ENCODE data around the gene SLC7A14. TPM values are rescaled to one million over a fixed set of nuclear protein-coding genes. Genes with fewer than 3 reads are reported as not detected.

Gene SLC7A14
- total RNA-seq, 1 donor from 2014 or later = not detected

DNA sequence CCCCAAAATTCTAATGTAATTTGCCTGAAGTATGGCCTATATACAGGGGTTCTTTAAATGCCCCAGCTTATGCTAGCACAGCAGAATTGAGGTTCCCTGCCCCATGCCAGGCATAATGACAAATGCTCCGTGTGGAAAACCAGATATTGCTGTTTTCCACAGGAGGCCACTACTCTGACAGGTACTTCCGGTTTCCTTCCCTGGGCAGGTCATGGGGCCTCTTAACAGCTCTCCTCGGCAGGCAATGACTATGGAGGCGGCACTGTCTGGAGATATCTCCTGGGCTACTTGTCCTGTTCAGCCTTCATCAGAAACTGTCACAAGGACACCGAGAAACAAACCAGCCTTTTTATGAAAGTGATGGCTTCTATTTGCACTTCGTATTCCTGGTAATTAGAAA is 54.8 kb downstream of the SLC7A14 start:
- ChIA-PET CTCF (no interaction called here), POLR2A (no interaction called here)
- no peak overlapping the region for H3K4me3 Mint-ChIP-seq
- H3K9me3 Mint-ChIP-seq = no peaks in the 10 kb centered on the region
- TF ChIP-seq, protein P1, sequence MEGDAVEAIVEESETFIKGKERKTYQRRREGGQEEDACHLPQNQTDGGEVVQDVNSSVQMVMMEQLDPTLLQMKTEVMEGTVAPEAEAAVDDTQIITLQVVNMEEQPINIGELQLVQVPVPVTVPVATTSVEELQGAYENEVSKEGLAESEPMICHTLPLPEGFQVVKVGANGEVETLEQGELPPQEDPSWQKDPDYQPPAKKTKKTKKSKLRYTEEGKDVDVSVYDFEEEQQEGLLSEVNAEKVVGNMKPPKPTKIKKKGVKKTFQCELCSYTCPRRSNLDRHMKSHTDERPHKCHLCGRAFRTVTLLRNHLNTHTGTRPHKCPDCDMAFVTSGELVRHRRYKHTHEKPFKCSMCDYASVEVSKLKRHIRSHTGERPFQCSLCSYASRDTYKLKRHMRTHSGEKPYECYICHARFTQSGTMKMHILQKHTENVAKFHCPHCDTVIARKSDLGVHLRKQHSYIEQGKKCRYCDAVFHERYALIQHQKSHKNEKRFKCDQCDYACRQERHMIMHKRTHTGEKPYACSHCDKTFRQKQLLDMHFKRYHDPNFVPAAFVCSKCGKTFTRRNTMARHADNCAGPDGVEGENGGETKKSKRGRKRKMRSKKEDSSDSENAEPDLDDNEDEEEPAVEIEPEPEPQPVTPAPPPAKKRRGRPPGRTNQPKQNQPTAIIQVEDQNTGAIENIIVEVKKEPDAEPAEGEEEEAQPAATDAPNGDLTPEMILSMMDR (IDR thresholded peaks at IDR 0.05) = no peak
- DNase-seq = no peak
- H3K27me3 Mint-ChIP-seq = peaks cover 7% of the 10 kb centered on the region
- no peaks in the 10 kb centered on the region for H3K4me1 Mint-ChIP-seq
- no peak for ATAC-seq (ENCODE audit: low read depth)
- H3K36me3 Mint-ChIP-seq (ENCODE audit: low read depth) = no peaks in the 10 kb centered on the region
- H3K27ac Mint-ChIP-seq = no peak overlapping the region
- intact Hi-C loops (cut with micrococcal nuclease) = no loop called here

DNA sequence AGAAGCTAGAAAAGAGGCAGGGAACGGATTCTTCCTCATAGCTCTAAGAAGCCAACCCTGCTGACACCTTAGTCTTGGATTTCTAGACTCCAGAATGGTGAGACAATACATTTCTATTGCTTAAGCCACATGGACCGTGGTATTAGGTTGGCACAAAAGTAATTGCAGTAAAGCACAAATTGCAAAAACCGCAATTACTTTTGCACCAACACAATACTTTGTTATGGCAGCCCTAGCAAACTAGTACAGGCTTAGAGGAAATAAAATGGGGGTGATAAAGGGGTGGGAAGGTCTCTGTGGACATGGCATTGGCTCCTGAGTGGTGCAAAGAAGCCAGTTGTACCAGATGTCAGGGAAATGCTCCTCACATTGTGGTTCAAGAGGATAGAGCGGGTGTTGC is 56.0 kb downstream of the SLC7A14 start:
- H3K27me3 Mint-ChIP-seq = peaks cover 7% of the 10 kb centered on the region
- H3K9me3 Mint-ChIP-seq = no peaks in the 10 kb centered on the region
- POLR2A ChIA-PET = no interaction called here
- no peaks in the 10 kb centered on the region for H3K36me3 Mint-ChIP-seq (ENCODE audit: low read depth)
- TF ChIP-seq, protein P1 (IDR thresholded peaks at IDR 0.05) = no peak
- CTCF ChIA-PET = no interaction called here
- H3K27ac Mint-ChIP-seq = no peak overlapping the region
- intact Hi-C loops (cut with micrococcal nuclease) = no loop called here
- H3K4me1 Mint-ChIP-seq = no peaks in the 10 kb centered on the region
- DNase-seq (no peak), ATAC-seq (ENCODE audit: low read depth) (no peak)
- H3K4me3 Mint-ChIP-seq = no peak overlapping the region

DNA sequence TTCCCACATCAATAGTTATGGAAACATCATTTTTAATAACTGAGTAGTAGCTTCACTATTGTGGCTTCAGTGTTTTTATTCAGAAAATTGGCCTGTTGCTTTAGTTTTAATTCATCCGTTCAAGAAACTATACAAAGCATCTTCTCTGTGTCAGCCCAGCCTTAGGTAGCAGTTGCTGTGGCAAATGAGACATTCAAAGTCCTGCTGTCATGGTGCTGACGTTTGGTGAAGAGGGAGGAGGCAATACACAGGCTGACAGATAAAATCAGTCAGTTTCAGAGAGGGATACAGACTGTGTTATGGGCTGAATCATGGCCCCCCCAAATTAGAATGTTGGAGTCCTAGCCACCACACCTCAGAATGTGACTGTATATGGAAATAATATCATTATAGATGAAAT is 56.5 kb downstream of the SLC7A14 start:
- Mint-ChIP-seq H3K36me3 (ENCODE audit: low read depth) (no peaks in the 10 kb centered on the region), H3K4me1 (no peaks in the 10 kb centered on the region), H3K27me3 (peaks cover 7% of the 10 kb centered on the region), H3K9me3 (no peaks in the 10 kb centered on the region), H3K4me3 (no peak overlapping the region), H3K27ac (no peak overlapping the region)
- no peak for ATAC-seq (ENCODE audit: low read depth)
- ChIA-PET CTCF (no interaction called here), POLR2A (no interaction called here)
- intact Hi-C loops (cut with micrococcal nuclease) = no loop called here
- TF ChIP-seq, protein P1 (IDR thresholded peaks at IDR 0.05) = no peak
- no peak for DNase-seq

DNA sequence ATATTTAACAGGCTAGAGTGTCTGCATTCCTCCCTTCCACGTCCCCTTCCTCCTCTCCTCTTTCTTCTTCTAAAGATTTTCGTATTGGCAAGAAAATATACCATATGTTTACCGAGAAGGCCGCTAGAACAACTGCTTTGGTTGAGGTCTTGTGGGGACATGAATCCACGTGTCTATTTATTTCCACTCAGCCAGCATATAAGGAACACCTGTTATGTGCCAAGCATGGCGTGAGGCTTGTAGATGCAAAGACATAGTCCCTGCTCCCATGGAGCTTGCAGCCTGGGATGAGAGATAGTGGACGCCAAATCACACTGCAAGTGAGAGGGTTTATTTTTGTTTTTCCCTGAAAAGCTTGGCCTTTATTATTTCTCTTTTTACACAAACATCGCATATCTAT is 57.1 kb downstream of the SLC7A14 start:
- no peaks in the 10 kb centered on the region for H3K9me3 Mint-ChIP-seq
- intact Hi-C loops (cut with micrococcal nuclease) = no loop called here
- DNase-seq (no peak), ATAC-seq (ENCODE audit: low read depth) (no peak)
- ChIA-PET CTCF (no interaction called here), POLR2A (no interaction called here)
- H3K4me3 Mint-ChIP-seq = no peak overlapping the region
- no peaks in the 10 kb centered on the region for H3K4me1 Mint-ChIP-seq
- TF ChIP-seq, protein P1 (IDR thresholded peaks at IDR 0.05) = no peak
- H3K27me3 Mint-ChIP-seq = peaks cover 3% of the 10 kb centered on the region
- H3K27ac Mint-ChIP-seq = no peak overlapping the region
- no peaks in the 10 kb centered on the region for H3K36me3 Mint-ChIP-seq (ENCODE audit: low read depth)

DNA sequence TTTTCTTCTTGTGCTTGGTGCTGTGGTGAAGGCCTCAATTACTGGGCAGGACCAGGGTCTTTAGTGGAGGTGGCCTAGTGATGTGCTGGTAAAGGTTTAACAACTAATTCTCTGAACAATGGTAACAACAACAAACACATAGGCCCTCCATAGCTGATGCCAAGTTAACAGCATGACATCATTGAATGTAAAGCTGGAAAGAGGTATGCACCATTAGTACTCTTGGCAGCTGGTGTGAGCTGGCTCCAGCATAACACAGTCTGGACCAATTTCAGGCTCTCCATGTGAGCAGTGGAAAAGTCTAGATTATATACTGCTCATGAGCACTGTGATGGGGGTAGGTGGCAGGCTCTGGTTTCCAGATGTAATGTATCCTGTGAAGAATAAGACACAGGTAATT is 61.8 kb downstream of the SLC7A14 start:
- no peak for ATAC-seq (ENCODE audit: low read depth)
- TF ChIP-seq, protein P1 (IDR thresholded peaks at IDR 0.05) = no peak
- ChIA-PET POLR2A (no interaction called here), CTCF (no interaction called here)
- DNase-seq = no peak
- Mint-ChIP-seq H3K27me3 (no peaks in the 10 kb centered on the region), H3K9me3 (peaks cover 2% of the 10 kb centered on the region), H3K27ac (no peak overlapping the region), H3K4me3 (no peak overlapping the region), H3K4me1 (no peaks in the 10 kb centered on the region), H3K36me3 (ENCODE audit: low read depth) (no peaks in the 10 kb centered on the region)
- intact Hi-C loops (cut with micrococcal nuclease) = no loop called here

Data from activated B cell treated with CpG ODN at 0.5 μM for 24 hours (primary cell).